Activated CD4-positive, alpha-beta T cell treated with anti-CD3 and anti-CD28 coated beads, Interleukin-2, Interleukin-6, amounts not matched to agents 100 ng/mL and 50 ng/mL, durations not matched to agents 16 hours and 8 hours (primary cell): ENCODE measurements around the gene ITPR1.
"Not testable (repeated sequence)": the region's sequence is repeated elsewhere in the genome, so short reads cannot be mapped to it uniquely, and the experiment has no call there.

Experiments
- DNase-seq: peaks from one replicate; pipeline ENCODE4 v3.0.0-alpha.2; 2020

The ITPR1 gene

DNA sequence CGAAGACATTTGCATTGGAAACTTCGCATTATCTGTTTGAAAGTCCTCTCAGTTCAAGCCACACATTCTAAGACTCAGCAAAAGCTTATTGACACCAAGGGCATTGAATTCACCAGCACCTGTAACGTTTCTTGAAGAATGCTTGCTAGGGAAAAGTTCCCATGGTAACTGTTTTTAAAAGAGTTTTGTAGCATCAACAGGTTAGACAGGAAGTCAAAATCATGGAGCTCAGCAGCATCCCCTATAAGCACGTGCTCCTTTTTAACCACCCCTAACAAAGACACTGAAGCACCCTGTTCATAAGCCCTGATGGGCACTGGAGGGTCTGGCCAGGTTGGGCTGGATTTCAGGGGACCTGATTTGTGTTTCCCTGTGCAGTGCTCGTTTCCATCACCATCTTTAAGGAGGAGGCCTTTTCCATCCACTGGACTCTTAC is 256.4 kb downstream of the ITPR1 start:
- no peak for DNase-seq

DNA sequence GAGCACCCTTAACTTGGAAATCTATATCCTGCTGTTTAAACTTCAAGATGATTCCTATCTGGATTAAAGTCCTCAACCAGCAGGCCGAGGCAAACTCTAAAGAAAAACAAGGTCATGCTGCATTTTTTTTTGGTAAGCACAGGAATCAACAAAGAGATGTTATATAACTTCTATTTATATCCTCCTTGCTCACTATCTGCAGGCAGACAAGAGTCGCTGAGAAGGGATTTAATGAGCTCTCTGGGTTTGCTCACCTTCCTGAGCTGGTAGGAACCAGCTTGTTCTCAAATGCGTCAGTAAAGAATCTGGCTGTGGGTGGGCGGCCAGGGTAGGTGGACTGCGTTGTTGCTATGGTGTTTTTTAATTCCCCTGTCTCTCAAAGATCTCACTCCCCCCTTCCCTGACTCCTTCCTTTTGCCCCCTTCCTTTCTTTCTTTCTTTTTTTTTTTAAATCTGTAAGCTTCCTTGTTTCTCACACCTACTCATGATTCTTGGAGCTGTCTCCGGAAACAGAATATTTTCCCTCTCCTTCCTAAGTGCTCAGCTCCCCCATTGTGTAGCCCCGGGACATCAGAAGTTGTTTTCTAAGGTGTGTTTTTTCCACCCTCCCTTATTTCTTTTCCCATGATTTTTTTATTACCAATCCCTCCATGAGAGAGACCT is 257.3 kb downstream of the ITPR1 start:
- DNase-seq = no peak

DNA sequence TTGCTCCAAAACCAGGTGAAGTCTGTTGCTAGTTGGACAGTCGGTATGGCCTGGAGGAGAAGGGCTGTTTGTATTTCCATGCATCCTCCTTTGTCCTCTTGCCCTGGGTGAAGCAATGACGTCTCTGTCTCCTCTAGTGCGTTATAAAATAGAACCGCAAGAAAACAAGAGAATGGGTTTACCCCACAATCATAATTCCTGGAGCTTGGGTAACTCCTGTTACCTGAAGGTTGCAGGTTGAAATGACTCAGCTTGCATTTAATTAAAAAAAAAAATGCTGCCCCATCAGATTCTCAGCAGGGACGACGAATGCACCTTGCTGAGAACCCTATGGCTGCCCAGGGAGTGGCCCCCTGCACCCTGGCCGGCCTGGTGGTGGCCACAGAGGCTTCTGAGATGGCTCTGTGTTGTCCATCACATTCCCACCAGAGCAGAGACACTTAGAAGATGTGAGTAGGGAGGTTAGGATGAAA is 257.9 kb downstream of the ITPR1 start:
- DNase-seq = peak; percentile 22

DNA sequence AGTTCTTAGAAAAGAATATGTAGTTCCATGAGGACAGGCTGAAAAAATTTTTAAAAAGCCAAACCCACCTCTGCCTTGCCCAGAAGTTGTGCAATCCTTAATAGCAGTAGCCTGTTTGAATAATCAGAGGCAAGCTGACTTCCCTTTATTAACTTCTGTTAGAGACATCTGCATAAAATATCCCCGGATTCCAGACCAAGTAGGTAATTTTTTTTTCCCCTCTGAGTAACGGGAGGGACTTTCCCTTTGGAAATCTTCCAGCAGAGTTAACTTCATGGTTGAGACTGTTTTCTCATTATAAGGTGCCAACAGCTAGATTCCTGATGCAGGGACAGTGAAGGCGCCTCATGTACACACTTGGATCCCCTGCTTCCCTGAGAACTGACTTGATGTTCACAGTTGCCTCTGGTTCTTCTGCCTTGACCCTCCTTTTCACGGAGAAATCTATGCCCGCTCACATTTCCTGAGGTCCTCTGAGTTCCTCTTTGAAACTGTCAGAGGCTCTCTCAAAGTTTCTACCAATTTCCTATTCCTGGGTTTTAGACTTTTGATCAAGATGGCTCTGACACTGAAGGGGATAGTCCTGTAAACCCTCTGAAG is 258.5 kb downstream of the ITPR1 start:
- DNase-seq = no peak

DNA sequence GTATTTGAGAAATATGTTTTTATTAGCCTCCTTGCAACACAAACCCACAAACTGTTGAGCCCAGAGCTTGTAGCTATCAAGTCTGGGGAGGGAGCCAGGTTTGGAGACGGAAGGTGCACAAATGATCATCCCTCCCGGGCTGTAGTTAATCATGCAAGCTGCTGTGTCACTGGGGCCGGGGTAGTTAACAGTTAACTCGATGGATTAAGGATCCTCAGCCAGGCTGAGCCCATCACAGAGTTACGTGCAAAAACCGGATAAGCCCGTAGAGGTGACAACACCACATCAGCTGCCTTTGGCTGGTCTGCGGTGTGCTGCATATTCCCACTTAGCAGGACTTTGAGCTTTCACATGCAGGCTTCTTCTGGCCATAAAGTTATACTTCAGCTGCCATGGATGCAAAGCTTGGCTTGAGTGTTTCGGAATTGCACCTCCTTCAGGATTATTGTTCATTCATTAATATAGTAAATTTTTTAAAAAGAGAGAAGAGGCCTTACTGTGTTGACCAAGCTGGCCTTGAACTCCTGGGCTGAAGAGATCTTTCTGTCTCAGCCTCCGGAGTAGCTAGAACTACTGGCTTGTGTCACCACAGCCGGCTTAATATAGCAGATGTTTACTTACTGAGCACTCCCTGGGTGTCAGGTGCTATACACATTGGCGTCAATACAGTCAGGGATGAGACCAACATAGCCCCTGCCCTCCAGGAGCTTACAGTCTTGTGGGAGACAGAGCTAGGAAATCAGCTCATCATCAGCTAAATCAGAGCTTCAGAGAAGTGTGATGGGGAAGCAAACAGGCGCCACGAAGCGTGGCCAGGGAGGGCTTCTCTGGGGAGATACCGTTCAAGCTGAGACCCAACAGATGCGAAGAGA is 259.3 kb downstream of the ITPR1 start:
- DNase-seq = no peak

DNA sequence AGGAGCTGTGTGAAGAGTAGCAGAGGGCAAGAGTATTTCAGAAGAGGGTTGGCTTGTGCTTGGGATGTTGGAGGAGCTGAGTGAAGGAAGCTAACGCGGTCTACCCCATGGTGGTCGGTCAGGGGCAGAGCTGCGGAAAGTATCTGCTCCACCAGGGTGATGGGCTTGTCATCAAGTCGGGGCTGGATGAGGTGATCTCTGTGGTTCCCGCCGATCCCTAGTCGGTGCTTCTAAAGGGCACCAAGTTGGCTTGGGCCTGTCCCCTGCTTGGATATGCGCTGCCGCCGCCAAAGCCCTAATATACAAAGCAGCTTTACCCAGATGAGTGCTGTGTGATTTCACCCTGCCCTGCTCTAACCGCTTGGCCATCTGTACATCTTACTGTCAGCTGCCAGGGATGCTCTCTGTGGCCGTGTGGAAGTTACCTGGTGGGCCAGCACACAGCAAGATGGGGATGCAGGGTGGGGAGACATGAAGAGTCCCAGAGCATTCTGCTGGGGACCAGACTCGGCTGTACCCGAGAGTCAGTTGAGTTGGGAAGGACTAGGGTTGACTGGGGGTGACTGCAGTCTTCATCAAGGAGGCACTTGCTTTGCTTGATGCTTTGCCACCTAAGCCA is 260.0 kb downstream of the ITPR1 start:
- DNase-seq = no peak

DNA sequence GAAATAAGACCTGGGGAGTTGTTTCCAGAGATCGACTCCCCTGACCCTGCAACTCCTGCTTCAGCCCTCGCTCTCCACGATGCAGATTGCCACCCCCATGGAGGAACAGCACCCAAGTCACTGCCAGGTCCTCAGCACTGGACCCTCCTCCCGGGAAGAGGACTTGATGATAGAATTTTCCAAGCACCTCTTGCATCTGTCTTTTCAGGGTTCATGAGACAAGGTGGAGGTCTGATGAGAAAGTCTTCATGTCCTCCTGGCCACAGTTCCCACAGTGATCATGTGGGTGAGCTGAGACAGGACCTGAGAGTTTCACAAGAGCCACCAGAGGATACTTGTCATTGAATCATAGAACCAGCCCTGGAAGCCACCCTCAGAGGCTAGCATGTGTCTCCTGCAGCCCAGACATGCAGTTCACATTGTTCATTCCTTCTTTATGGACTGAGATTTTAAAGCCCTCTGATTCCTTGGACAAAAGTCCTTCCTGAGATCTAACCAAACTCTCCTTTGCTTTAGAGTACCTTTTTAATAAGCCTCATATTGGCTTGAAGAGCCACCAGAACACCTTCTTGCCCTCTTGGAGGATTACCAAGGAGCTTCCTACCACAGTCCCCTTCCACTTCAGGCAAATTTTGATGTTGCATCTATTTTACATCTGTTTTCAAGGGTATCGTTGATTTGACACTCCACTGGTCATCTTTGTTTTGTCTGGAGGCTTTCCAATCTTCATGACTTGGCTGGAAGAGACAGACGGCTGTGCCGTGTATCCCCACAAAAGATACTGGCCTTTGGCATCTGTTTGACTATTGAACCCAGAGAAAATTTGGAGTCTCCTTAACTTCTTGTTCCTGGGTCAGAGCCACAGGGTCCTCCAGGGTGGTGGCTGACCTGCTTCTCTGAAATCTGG is 261.3 kb downstream of the ITPR1 start:
- DNase-seq = no peak

DNA sequence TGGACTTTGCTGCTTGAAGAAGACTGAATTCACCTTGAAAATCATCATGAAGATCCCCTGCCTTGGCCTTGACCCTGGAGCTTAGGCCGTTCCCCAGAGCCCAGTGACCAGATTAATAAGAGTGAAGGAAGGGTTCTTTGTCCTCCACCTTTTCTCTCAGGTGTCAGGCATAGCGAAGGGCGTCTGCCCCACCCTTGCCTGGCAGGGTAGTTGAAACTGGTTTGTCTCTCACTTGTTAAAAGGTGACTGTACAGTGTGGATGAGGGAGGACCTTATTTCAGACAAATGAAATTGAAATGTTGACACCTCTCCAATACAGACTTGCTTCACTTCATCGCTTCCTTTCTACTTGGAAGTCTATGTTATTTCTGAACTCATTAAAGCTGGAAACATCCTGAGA is 262.4 kb downstream of the ITPR1 start:
- DNase-seq = no peak

DNA sequence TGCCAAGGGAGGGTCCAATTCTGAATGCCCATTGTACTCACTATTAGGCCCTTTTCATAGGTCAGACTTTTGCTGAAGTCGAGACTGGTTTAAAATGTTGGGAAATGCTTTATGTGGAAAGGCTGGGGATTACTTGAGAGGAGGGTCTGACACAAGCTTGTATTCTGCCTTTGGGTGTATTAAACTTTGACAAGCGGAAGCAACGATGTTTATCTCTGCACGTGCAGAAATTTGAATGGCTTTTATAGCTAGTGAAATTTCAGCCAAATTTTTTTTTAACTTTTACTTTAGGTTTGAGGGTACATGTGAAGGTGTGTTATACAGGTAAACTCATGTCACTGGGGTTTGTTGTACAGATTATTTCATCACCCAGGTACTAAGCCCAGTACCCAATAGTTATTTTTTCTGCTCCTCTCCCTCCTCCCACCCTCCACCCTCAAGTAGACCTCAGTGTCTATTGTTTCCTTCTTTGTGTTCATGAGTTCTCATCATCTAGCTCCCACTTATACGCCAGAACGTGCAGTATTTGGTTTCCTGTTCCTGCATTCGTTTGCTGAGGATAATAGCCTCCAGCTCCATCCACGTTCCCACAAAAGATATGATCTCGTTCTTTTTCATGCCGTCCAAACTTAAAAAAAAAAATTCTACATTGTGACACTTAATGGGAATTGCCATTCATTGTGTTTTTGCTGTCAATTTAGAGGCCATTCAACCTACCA is 263.1 kb downstream of the ITPR1 start:
- no peak for DNase-seq

DNA sequence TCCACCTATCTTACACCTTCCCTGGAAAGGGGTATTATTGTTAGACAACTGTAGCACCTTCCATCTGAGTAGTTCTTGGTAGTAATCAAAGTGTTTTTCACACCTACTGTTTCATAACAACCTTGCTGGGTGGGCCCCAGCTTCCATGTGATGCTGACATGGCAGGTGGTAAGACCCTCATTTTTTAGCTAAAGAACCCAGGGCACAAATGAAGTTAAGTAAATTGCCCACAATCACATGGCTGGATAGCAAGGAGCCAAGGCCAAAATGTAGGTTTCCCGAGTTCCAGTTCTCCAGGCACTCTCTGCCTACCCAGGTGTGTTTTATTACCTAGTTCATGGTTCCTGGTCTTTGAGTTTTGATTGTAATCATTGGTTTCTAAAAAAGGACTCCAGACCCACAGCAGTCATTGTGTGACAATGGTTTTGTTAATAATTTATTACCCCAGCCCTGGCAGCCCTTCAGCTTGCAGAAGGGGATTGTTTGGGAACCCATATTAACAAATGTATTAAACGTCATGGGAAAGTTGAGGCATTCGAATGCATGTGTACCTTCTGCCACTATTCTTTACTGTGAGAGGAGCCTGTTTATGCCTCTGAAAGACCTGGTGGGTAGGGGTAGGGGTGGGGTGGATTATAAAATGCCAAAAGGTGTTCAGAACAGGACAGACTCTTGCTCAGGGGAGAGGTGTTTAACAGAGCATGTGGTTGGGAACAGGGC is 263.9 kb downstream of the ITPR1 start:
- DNase-seq = no peak

DNA sequence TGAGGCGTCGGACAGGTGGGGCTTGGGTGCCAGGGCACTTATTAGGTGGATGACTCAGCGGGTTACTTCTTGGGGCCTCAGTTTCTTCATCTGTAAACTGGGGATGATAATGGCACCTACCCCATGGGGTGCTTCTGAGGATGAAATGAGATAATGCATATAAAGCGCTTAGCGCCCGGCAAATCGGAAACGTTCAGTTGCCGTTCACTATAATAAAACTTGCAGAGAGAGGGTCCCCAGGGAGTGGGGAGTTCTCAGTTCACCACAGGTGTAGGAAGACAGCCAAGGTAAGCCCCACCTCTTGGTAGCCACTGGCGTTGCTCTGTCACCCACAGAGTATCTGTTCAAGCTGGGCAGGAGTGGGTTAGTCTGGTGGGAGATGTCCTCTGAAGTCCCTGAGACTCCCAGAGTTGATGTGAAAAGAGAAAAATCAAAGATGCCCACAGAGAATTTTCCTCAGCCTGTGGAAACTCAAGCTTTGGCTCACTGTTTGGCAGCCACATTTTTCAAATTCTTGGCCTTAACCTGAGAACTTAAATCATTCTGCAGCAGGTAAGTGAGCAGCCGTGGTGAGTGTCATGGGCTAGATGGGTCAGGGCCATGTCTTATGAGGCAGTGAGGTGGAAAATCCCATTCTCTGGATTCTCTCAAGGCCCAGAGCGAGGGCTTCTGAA is 264.6 kb downstream of the ITPR1 start:
- DNase-seq = no peak

DNA sequence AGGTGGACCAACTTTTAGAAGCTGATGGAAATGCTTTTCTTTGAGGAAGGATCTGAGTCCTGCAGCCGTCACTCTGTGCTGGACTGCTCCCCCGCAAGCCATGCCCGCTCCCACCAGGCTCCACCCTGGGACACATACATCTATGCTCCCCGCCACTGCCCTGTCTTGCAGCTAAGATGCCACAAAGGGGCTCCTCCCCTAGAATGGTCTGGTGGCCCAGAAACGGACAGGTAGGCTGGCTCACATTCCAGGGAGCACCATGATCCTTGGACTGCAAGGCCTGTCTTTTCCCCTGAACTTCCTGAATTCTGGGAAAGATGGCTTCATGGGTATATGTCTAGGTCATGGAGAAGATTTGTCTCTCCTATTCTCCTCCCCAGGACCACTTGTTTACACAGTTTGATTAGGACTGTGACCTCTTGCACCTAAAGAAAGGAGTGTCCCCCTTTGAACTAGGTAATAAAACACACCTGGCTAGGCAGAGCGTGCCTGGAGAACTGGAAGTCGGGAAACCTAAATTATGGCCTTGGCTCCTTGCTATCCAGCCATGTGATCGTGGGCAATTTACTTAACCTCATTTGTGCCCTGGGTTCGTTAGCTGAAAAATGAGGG is 265.2 kb downstream of the ITPR1 start:
- DNase-seq = no peak

DNA sequence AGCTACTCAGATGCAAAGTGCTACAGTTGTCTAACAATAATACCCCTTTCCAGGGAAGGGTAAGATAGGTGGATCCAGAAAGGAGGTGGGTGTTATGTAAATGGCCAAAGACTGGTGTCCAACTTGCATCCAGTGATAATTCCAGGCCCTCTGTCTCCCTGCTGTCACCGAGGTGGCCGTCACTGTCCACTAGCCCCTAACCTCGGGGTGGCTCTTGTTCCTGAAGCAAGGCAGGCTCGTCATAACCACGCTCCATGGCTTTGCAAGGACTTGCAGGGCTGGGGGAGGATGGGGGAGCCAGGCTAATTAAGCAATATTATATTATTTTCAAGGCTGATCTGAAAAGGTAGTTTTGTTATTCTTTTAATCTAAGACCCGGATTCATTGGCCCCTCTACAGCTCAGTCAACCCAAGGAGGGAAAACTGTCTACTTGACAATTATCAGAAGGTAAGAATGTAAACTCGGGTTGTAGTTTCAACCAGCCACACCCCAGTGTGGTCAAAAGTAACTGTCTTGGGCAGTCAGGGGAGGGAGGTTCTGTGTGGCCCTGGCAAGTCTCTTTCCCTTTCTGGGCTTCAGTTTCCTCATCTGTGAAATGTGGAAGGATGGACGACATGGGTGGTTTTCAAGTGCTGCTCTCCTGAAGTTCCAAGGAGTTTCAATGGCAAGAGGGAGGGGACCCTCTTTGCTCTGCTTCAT is 266.0 kb downstream of the ITPR1 start:
- DNase-seq = no peak

DNA sequence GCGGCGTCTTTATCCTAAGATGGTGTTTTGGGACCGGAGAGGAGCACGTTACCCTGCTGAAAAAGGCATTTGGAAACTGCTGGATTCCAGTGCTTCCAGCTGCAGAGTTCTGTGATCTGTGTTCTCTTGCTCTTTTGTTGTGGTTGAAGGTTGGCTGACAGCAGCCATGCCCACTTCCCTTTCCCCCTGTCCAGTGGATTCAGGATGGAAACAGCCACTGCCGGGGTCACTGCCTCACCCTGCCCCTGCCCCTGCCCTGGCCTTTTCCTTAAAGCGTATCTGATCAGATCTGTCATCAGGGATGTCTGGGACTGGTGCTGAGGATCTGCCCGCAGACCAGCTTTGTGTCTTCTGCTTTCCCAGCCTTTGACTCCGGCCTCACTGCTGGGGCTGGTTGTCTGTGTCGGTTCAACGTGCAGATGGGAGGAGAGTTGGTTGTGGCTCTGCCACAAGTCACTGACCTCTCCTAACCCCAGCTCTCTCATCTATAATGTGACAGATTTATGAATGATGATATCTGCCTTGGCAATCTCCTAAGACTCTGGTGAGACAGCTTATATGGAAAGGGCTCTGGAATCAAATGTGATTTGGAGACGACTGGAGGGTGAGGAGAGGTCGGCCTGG is 266.7 kb downstream of the ITPR1 start:
- DNase-seq = no peak

DNA sequence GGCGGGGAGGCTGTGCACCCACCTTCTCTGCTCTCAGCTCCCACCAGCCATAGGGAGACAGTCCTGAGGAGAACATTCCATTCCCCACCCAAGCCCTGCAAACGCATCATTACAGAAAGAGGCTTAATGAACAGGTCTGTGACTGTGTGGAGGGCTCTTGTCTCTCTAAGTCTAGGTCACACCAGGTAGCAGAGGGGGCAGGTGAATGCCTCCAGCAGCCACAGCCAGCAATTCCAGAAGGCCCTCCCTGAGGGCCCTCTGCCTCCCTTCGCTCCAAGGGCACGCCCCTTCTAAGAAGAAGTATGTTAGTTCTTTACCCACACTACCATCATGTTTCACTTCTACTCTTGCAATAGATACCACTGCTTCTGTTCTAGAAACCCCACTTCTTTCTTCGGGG is 268.6 kb downstream of the ITPR1 start:
- no peak for DNase-seq

DNA sequence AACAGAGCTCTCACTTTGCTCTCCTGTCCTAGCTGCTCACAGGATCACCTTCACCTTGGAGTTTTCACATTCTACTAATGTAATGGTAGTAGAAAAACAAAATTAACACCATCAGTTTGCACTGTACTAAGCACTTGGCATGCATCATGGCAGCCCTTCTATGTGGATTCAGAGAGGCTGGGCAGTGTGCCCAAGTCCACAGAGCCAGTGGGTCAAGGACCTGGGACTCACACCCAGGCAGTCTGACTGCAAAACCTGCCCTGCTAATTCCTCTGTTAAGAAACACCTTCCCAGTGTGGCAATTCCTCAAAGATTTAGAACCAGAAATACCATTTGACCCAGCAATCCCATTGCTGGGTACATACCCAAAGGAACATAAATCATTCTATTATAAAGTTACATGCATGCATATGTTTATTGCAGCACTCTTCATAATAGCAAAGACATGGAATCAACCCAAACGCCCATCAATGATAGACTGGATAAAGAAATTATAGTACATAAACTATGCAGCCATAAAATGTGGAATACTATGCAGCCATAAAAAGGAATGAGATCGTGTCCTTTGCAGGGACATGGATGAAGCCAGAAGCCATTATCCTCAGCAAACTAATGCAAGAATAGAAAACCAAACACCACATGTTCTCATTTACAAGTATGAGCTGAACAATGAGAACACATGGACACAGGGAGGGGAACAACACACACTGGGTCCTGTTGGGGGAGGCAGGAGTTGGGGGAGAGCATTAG is 269.5 kb downstream of the ITPR1 start:
- not testable (repeated sequence) for DNase-seq

DNA sequence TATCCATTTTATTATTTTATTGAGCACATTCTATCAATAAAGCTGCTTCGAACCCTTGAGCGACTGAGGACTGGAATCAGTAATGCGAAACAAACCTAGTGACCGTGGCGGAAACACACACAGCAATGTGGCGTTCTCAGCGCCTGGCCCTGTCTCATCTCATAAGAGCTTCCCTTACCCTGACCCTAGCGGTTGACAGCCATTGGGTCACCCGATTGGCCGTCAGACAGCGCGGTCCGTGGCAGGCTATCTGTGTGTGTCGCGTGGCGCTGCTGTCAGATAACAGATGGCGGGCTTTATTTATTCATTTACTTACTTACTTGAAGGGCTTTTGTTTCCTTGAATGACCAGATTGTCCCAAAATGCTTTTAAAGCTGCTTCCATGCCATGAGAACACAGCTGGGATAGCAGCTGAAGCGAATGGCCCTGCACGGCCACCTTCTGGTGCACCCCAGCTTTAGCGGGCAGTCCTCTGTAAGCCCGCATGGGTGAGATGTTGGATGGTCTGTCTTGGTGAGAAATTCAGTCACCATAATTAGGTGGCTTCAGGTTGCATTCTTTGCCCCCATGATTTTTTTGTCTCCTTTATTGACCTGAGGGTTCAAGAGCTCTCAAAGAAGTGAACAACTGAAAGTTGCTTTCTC is 270.6 kb downstream of the ITPR1 start:
- DNase-seq = no peak
